GM10266 (cell line): ENCODE results near the gene ZNF507.

ENCODE experiments used
- DNase-seq: peaks from one replicate; pipeline ENCODE4 v3.0.0; 2012; ENCODE audit errors: extremely low spot score
- CTCF ChIP-seq: IDR thresholded peaks from 2 replicates; pipeline ENCODE4 v1.5.1; 2012; ENCODE audit warnings: mild to moderate bottlenecking, low read depth; ENCODE audit not compliant: control insufficient read depth, insufficient read depth; ENCODE audit errors: missing control alignments

The ZNF507 gene

GRCh38 chr19:32407004-32407992 is 61.9 kb downstream of the ZNF507 start:
- TF ChIP-seq CTCF, result no peak
- no peak for DNase-seq

DNA sequence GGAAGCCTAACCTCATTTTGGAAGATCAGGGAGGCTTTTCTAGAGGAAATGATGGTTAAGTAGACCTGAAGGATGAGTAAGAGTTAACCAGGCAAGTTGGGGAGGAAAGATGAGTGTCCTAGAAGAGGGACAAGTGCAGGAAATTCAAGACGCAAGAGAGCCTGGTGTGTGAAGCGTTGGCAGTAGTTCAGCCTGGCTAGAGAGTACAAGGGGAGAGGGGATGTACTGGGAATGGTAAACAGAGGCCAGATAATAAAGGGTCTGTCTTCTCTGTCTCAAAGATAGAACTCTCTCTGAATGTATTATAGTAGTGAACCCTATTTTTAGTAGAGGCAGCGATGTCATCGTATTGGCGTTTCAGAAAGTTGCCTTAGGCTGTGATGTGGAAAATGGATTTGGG is 69.8 kb downstream of the ZNF507 start:
- no peak for TF ChIP-seq CTCF
- DNase-seq, result no peak

- no peak for TF ChIP-seq CTCF
- DNase-seq, result no peak
Observed at GRCh38 chr19:32415669-32416068, 70.3 kb downstream of the ZNF507 start.

DNA sequence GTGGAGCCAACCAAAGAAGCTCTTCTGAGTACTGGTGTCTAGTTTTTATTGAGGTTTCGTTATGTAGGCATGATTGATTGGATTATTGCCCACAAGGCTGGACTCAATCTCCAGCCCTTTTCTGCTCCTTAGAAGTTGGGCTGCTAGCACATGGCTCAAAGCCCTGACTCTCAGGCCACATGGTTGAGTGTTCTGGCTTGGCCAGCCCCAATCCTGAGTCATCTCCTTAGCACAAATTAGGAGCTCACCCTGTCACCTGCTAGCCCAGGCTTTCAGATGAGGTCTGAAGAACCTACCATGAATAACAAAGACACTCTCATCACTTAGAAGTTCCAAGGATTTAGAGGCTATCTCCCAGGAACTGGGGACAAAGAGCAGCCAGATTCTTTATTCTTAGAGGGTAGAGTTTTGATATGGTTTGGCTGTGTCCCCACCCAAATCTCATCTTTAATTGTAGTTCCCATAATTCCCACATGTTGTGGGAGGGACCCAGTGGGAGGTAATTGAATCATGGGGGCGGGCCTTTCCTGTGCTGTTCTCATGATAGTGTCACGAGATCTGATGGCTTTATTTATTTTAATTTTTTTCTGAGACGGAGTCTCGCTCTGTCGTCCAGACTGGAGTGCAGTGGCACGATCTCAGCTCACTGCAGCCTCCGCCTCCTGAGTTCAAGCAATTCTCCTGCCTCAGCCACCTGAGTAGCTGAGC is 71.5 kb downstream of the ZNF507 start:
- no peak for DNase-seq
- no peak for TF ChIP-seq CTCF

- DNase-seq, result no peak
- TF ChIP-seq CTCF, result no peak
Observed at GRCh38 chr19:32418155-32418554, 72.7 kb downstream of the ZNF507 start.

- no peak for DNase-seq
- no peak for TF ChIP-seq CTCF
Observed at GRCh38 chr19:32421589-32422361, 76.4 kb downstream of the ZNF507 start.
